Stimulated activated naive CD8-positive, alpha-beta T cell treated with anti-CD3 and anti-CD28 coated beads, Interleukin-15, Interleukin-2, amounts not matched to agents 100 ng/mL and 50 ng/mL, for 24 hours (primary cell): Measurements from ENCODE around the gene NLRP5.
"Not testable (repeated sequence)": the region's sequence is repeated elsewhere in the genome, so short reads cannot be mapped to it uniquely, and the experiment has no call there.

ENCODE experiments used
- H3K27ac Mint-ChIP-seq: one replicate; pipeline ENCODE4 v1.8.0; 2021; ENCODE audit warnings: mild to moderate bottlenecking, mixed read lengths
- H3K27me3 Mint-ChIP-seq: one replicate; pipeline ENCODE4 v1.8.0; 2021; ENCODE audit warnings: mixed read lengths
- H3K36me3 Mint-ChIP-seq: one replicate; pipeline ENCODE4 v1.8.0; 2021; ENCODE audit warnings: low read depth, mixed read lengths
- H3K4me1 Mint-ChIP-seq: one replicate; pipeline ENCODE4 v1.8.0; 2021; ENCODE audit warnings: low read depth, mixed read lengths
- H3K4me3 Mint-ChIP-seq: one replicate; pipeline ENCODE4 v1.8.0; 2021; ENCODE audit warnings: mild to moderate bottlenecking, mixed read lengths
- H3K9me3 Mint-ChIP-seq: one replicate; pipeline ENCODE4 v1.8.0; 2021; ENCODE audit warnings: mixed read lengths

Gene NLRP5

DNA sequence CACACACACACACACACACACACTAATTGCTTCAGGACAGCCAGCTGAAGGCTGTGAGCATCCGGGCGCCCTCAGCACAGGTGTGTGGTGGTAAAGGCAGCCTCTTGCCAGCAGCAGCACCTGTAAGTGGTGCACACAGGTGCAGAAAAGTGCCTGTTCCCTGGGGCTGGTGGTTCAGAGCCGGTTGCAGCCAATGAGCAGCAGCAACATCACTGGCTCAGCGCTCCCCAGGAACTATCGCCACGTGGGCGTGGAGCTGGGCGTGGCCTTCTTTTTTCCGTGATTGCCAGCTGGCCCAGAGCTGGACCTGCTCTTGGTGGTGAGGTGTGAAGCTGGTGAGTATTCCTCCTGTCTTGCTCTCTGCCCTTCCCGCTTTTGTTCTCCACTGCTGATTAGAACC is at the start of gene NLRP5:
NLRP5 (plus strand) TSS at position 289 of the 400 bp plus-strand sequence.
- Mint-ChIP-seq H3K27me3 (no peaks in the 10 kb centered on the region), H3K36me3 (no peaks in the 10 kb centered on the region), H3K27ac (no peak within 1 kb of the TSS), H3K4me3 (no peak within 1 kb of the TSS), H3K9me3 (peaks cover 12% of the 10 kb centered on the region), H3K4me1 (no peaks in the 10 kb centered on the region)

- Mint-ChIP-seq H3K9me3 (peaks cover 8% of the 10 kb centered on the region), H3K36me3 (no peaks in the 10 kb centered on the region), H3K27me3 (no peaks in the 10 kb centered on the region)
Observed at GRCh38 chr19:55939206-55939605, 47.4 kb upstream of the NLRP5 start.

GRCh38 chr19:55940306-55940705 is 46.3 kb upstream of the NLRP5 start:
- no peaks in the 10 kb centered on the region for H3K36me3 Mint-ChIP-seq
- peaks cover 8% of the 10 kb centered on the region for H3K9me3 Mint-ChIP-seq

More at GRCh38 chr19:55939206-55939605, 47.4 kb upstream of the NLRP5 start:
- Mint-ChIP-seq H3K4me3 (no peak overlapping the region), H3K27ac (no peak overlapping the region), H3K4me1 (no peaks in the 10 kb centered on the region)

GRCh38 chr19:55947532-55947931 is 39.0 kb upstream of the NLRP5 start, which contains the start of gene NLRP8:
Gene NLRP8, plus strand, starts transcription at chr19:55947832.
- H3K27ac Mint-ChIP-seq: no peak within 1 kb of the TSS
- no peaks in the 10 kb centered on the region for H3K36me3 Mint-ChIP-seq
- peaks cover 17% of the 10 kb centered on the region for H3K9me3 Mint-ChIP-seq
- no peaks in the 10 kb centered on the region for H3K4me1 Mint-ChIP-seq
- H3K27me3 Mint-ChIP-seq: no peaks in the 10 kb centered on the region
- H3K4me3 Mint-ChIP-seq: no peak within 1 kb of the TSS

More at GRCh38 chr19:55940306-55940705, 46.3 kb upstream of the NLRP5 start:
- Mint-ChIP-seq H3K27ac (no peak overlapping the region), H3K27me3 (no peaks in the 10 kb centered on the region), H3K4me3 (no peak overlapping the region), H3K4me1 (no peaks in the 10 kb centered on the region)

DNA sequence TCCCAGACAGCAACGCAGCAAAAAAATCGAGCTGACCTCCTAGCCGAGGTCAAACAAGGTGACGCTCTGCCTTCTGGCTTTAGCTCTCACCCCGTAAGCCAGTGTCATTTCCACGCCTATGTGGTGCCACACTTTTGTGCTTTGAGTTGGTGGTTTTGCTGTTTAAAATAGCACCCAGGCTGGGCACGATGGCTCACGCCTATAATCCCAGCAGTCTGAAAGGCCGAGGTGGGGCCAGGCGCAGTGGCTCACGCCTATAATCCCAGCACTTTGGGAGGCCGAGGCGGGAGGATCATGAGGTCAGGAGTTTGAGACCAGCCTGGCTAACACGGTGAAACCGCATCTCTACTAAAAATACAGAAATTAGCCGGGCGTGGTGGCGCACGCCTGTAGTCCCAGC is 36.0 kb upstream of the NLRP5 start:
- H3K9me3 Mint-ChIP-seq: peaks cover 13% of the 10 kb centered on the region
- H3K27ac Mint-ChIP-seq, H3K4me1 Mint-ChIP-seq, H3K27me3 Mint-ChIP-seq, H3K4me3 Mint-ChIP-seq, H3K36me3 Mint-ChIP-seq: not testable (repeated sequence)

DNA sequence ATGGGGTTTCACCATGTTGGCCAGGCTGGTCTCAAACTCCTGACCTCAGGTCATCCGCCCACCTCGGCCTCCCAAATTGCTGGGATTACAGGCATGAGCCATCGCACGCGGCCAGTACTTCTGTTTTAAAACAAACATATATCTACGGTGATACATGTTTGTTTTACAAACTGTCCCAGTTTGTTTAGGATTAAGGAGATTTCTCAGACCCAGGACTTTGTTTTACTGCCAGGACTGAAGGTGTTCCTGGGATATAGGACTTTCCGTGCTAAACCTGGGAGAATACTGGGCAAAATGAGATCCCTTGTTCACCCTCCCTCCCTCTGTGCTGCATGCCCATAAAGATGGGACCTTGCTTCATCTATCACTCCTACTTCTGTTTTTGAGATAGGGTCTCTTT is 30.1 kb upstream of the NLRP5 start:
- Mint-ChIP-seq H3K27me3 (no peaks in the 10 kb centered on the region), H3K4me3 (no peak overlapping the region)

DNA sequence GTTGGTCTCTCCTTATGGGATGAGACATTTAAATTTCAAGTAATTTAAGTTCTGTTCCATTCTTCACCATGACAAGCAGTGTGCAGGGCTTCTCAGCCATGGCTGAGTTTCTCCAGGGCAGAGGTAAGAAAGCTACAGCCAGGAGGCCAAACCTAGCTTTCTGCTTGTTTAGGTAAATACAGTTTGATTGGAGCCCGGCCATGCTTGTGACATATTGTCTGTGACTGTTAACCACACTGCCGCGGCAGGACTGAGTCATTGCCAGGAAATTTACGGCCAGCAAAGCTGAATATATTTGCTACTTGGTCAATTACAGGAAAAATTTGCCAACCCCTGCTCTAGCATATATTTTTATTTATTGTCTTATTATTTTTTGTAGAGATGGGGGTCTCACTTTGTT is 28.2 kb upstream of the NLRP5 start:
- H3K27ac Mint-ChIP-seq: no peak overlapping the region
- no peaks in the 10 kb centered on the region for H3K36me3 Mint-ChIP-seq
- H3K9me3 Mint-ChIP-seq: no peaks in the 10 kb centered on the region
- H3K27me3 Mint-ChIP-seq: no peaks in the 10 kb centered on the region
- H3K4me1 Mint-ChIP-seq: no peaks in the 10 kb centered on the region
- H3K4me3 Mint-ChIP-seq: no peak overlapping the region

More for the DNA sequence above, 30.1 kb upstream of the NLRP5 start:
- Mint-ChIP-seq H3K4me1 (no peaks in the 10 kb centered on the region), H3K27ac (no peak overlapping the region), H3K9me3 (no peaks in the 10 kb centered on the region), H3K36me3 (no peaks in the 10 kb centered on the region)

- no peaks in the 10 kb centered on the region for H3K36me3 Mint-ChIP-seq
- no peaks in the 10 kb centered on the region for H3K4me1 Mint-ChIP-seq
- no peak overlapping the region for H3K4me3 Mint-ChIP-seq
- H3K27me3 Mint-ChIP-seq: no peaks in the 10 kb centered on the region
- peaks cover 5% of the 10 kb centered on the region for H3K9me3 Mint-ChIP-seq
- no peak overlapping the region for H3K27ac Mint-ChIP-seq
Observed at GRCh38 chr19:55959996-55960675, 26.4 kb upstream of the NLRP5 start.

DNA sequence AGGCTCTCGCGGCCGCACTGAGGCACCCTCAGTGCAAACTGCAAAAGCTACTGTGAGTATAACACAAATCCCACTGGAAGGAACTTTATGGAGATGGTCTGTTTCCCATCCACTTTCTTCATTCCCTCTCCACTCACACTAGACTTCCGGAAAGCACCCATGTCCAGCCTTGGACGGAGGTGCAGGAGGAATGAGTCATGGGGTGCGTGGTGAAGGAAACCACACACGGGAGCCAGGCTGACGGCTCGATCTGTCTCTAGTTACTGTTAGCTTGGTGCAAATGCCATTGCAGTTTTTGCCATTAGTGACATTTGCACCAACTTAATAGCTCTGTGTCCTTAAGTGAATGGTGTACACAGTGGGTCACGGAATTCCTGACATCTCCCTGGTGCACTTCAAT is 24.4 kb upstream of the NLRP5 start:
- H3K27me3 Mint-ChIP-seq: no peaks in the 10 kb centered on the region
- no peaks in the 10 kb centered on the region for H3K36me3 Mint-ChIP-seq
- no peak overlapping the region for H3K27ac Mint-ChIP-seq
- no peak overlapping the region for H3K4me3 Mint-ChIP-seq
- peaks cover 10% of the 10 kb centered on the region for H3K9me3 Mint-ChIP-seq
- no peaks in the 10 kb centered on the region for H3K4me1 Mint-ChIP-seq

- Mint-ChIP-seq H3K9me3 (peaks cover 34% of the 10 kb centered on the region), H3K27ac (no peak overlapping the region), H3K4me1 (no peaks in the 10 kb centered on the region), H3K36me3 (no peaks in the 10 kb centered on the region), H3K27me3 (peaks cover 10% of the 10 kb centered on the region), H3K4me3 (no peak overlapping the region)
Observed at GRCh38 chr19:55973982-55974381, 12.6 kb upstream of the NLRP5 start.

DNA sequence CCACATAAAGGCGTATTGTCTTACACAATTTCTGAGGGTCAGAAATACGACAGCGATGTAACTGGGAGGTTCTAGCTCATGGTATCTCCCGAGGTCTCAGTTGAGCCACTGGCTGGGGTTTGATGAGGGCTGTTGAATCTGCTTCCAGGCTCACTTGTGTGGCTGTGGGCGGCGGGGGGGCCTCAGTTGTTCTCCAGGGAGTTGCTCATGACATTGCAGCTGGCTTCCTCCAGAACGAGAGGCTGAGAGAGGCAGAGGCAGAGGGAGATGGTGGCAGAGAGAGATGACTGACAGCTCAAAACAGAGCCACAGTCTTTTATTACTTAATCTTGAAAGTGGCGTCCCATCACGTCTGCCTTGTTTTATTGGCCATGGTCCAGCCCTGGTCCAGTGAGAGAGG is 6.2 kb upstream of the NLRP5 start:
- peaks cover 4% of the 10 kb centered on the region for H3K27me3 Mint-ChIP-seq
- no peak overlapping the region for H3K27ac Mint-ChIP-seq
- no peaks in the 10 kb centered on the region for H3K36me3 Mint-ChIP-seq
- no peaks in the 10 kb centered on the region for H3K4me1 Mint-ChIP-seq
- H3K9me3 Mint-ChIP-seq: peaks cover 25% of the 10 kb centered on the region
- H3K4me3 Mint-ChIP-seq: no peak overlapping the region

- Mint-ChIP-seq H3K27ac (no peak overlapping the region), H3K4me3 (no peak overlapping the region), H3K4me1 (no peaks in the 10 kb centered on the region), H3K27me3 (no peaks in the 10 kb centered on the region), H3K9me3 (peaks cover 8% of the 10 kb centered on the region), H3K36me3 (no peaks in the 10 kb centered on the region)
Observed at GRCh38 chr19:55985254-55985653, 1.3 kb upstream of the NLRP5 start.

DNA sequence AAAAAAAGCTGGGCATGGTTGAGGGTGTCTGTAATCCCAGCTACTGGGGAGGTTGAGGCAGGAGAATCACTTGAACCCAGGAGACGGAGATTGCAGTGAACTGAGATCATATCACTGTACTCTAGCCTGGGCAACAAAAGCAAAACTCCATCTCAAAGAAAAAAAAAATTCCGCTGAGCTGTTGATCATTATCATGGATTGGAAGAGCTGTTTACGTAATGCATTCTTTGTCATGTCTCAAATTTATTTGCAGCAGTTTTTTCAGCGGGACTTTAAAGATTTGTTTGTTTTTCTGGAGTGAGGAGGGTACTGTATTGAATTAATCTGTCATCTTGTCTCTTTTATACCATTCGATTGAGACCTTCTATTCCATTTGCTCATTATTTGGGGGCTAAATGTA is 4.3 kb downstream of the NLRP5 start:
- Mint-ChIP-seq H3K4me3 (no peak overlapping the region), H3K27ac (no peak overlapping the region), H3K27me3 (no peaks in the 10 kb centered on the region), H3K36me3 (no peaks in the 10 kb centered on the region), H3K9me3 (peaks cover 11% of the 10 kb centered on the region), H3K4me1 (no peaks in the 10 kb centered on the region)

DNA sequence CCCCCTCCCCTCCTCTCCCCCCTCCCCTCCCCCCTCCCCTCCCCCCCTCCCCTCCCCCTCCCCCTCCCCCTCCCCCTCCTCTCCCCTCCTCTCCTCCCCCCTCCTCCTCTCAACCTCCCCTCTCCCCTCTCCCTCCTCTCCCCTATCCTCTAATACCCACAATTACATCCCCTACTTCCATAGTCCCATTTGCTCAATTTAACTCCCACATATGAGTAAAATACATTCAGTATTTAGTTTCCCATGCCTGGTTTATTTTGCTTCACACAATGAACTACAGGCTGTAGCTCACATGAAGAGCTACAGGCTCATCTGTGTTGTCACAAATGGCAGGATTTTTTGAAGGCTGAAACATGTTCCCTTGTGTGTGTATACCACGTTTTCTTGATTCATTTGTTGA is 6.9 kb downstream of the NLRP5 start:
- Mint-ChIP-seq H3K36me3 (no peaks in the 10 kb centered on the region), H3K9me3 (peaks cover 18% of the 10 kb centered on the region), H3K4me1 (no peaks in the 10 kb centered on the region), H3K27ac (no peak overlapping the region), H3K4me3 (no peak overlapping the region), H3K27me3 (no peaks in the 10 kb centered on the region)

DNA sequence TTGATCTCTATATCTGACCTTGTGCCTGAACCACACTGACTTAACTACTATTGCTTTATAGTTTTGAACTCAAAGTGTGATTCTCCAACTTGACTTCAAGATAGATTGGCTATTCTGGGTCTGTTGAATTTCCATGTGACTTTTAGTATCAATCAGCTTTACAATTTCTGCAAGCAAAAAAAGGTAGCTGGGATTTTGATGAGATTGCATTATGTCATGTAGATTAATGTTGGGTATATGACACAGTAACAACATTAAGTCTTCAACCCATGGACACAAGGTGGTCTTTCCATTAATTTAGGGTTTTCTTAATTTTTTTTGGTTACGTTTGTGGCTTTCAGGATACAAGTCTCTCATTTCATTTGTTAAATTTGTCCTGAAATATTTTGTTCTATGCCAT is 28.2 kb downstream of the NLRP5 start:
- Mint-ChIP-seq H3K36me3 (no peaks in the 10 kb centered on the region), H3K9me3 (peaks cover 20% of the 10 kb centered on the region), H3K4me1 (no peaks in the 10 kb centered on the region), H3K4me3 (no peak overlapping the region), H3K27ac (no peak overlapping the region), H3K27me3 (no peaks in the 10 kb centered on the region)

DNA sequence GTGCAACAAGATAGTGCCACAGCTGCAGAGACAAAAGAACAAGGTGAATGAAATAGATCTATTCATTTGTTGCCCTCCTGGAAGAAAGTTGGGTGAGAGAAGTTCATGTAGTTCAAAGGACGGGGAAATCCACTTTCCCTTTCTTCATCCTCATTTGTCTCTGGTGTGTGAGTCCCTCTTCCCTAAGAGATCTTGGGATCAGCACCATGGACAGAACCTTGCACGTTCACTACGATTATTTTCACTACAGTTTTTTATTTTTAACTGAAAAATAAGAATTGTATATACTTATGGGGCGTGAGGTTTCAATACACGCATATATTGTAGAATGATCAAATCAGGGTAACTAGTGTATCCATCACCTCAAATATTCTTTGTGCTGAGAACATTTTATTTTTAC is 29.2 kb downstream of the NLRP5 start:
- no peaks in the 10 kb centered on the region for H3K27me3 Mint-ChIP-seq
- no peaks in the 10 kb centered on the region for H3K4me1 Mint-ChIP-seq
- H3K36me3 Mint-ChIP-seq: no peaks in the 10 kb centered on the region
- no peak overlapping the region for H3K27ac Mint-ChIP-seq
- no peak overlapping the region for H3K4me3 Mint-ChIP-seq
- H3K9me3 Mint-ChIP-seq: peaks cover 20% of the 10 kb centered on the region
